Ovary (tissue), 3 donors: ENCODE measurements around the gene MEGF9.

Experiments
- EP300 ChIP-seq: sonication (generic); formaldehyde crosslinking; IDR thresholded peaks from one replicate; pipeline ENCODE4 v1.6.1; 2017; ENCODE audit warnings: antibody characterized with exemption
- TF ChIP-seq, protein P1 (sequence below), 3 donors: fragments of 450-650 bp in 2 of 3; fragments of 200-600 bp in 1 of 3; IDR thresholded peaks; one replicate each; pipeline versions ENCODE4 v1.5.1 to v1.8.0; 2016 to 2022; ENCODE audit warnings: antibody characterized with exemption in 3 of 3, mild to moderate bottlenecking in 1 of 3
- donor health status: DM: no; HTN: no; CAD: no.

DNA sequence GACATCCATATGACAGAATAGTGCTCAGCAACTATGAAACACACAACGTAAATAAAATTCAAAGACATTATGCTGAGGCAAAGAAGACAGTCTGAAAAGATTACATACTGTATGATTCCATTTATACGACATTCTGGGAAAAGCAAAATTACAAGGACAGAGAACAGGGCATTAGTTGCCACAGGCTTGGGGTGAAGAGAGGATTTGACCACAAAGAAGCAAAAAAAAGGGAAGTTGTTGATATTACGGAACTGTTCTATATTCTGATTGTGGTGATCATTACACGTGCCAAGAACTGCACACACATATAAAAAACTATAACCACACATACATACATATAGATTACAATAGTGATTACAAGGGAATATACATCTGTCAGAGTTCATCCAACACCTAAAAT, 158.4 kb downstream of the MEGF9 start:
- TF ChIP-seq EP300 = no peak
- TF ChIP-seq, protein P1, sequence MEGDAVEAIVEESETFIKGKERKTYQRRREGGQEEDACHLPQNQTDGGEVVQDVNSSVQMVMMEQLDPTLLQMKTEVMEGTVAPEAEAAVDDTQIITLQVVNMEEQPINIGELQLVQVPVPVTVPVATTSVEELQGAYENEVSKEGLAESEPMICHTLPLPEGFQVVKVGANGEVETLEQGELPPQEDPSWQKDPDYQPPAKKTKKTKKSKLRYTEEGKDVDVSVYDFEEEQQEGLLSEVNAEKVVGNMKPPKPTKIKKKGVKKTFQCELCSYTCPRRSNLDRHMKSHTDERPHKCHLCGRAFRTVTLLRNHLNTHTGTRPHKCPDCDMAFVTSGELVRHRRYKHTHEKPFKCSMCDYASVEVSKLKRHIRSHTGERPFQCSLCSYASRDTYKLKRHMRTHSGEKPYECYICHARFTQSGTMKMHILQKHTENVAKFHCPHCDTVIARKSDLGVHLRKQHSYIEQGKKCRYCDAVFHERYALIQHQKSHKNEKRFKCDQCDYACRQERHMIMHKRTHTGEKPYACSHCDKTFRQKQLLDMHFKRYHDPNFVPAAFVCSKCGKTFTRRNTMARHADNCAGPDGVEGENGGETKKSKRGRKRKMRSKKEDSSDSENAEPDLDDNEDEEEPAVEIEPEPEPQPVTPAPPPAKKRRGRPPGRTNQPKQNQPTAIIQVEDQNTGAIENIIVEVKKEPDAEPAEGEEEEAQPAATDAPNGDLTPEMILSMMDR (IDR thresholded peaks at IDR 0.05) = no peak
